GM13976 (cell line): ENCODE measurements around the gene DOCK8.
"Not testable (repeated sequence)": the region's sequence is repeated elsewhere in the genome, so short reads cannot be mapped to it uniquely, and the experiment has no call there.

Experiments used
- DNase-seq: peaks from one replicate; pipeline ENCODE4 v3.0.0; 2012; ENCODE audit warnings: low spot score
- CTCF ChIP-seq: IDR thresholded peaks from 2 replicates; pipeline ENCODE4 v1.5.1; 2012; ENCODE audit warnings: borderline replicate concordance, mild to moderate bottlenecking; ENCODE audit not compliant: insufficient read depth; ENCODE audit errors: extremely low read depth, missing control alignments, control extremely low read depth
- in situ Hi-C: fragments of 300-500 bp; cut with MboI; formaldehyde crosslinking; loops from one replicate; pipeline ENCODE4 v1.12.0; 2022; ENCODE audit warnings: low sequenced_read_pairs, mixed read lengths, inconsistent platforms; ENCODE audit not compliant: unreplicated experiment

The DOCK8 gene

GRCh38 chr9:398085-398484, 183.4 kb downstream of the DOCK8 start:
- DNase-seq, result no peak
- in situ Hi-C loops, result no loop called here
- TF ChIP-seq CTCF, result no peak

GRCh38 chr9:401223-401622, 186.6 kb downstream of the DOCK8 start:
- no peak for TF ChIP-seq CTCF
- DNase-seq, result no peak
- in situ Hi-C loops, result no loop called here

GRCh38 chr9:404234-404633, 189.6 kb downstream of the DOCK8 start:
- in situ Hi-C loops, result no loop called here
- DNase-seq, result no peak
- TF ChIP-seq CTCF, result no peak

GRCh38 chr9:405341-405740, 190.7 kb downstream of the DOCK8 start:
- TF ChIP-seq CTCF, result no peak
- in situ Hi-C loops, result no loop called here
- no peak for DNase-seq

- in situ Hi-C loops, result no loop called here
- no peak for TF ChIP-seq CTCF
- DNase-seq, result no peak
These were observed 192.4 kb downstream of the DOCK8 start for GRCh38 chr9:406886-407654.

- DNase-seq, in situ Hi-C loops: not testable (repeated sequence)
These were observed 195.0 kb downstream of the DOCK8 start for GRCh38 chr9:409655-410054.

- DNase-seq, result no peak
- in situ Hi-C loops, result no loop called here
- TF ChIP-seq CTCF, result no peak
These were observed 199.9 kb downstream of the DOCK8 start for GRCh38 chr9:414595-414994.
